ENCODE data around the gene GNB2.

DNA sequence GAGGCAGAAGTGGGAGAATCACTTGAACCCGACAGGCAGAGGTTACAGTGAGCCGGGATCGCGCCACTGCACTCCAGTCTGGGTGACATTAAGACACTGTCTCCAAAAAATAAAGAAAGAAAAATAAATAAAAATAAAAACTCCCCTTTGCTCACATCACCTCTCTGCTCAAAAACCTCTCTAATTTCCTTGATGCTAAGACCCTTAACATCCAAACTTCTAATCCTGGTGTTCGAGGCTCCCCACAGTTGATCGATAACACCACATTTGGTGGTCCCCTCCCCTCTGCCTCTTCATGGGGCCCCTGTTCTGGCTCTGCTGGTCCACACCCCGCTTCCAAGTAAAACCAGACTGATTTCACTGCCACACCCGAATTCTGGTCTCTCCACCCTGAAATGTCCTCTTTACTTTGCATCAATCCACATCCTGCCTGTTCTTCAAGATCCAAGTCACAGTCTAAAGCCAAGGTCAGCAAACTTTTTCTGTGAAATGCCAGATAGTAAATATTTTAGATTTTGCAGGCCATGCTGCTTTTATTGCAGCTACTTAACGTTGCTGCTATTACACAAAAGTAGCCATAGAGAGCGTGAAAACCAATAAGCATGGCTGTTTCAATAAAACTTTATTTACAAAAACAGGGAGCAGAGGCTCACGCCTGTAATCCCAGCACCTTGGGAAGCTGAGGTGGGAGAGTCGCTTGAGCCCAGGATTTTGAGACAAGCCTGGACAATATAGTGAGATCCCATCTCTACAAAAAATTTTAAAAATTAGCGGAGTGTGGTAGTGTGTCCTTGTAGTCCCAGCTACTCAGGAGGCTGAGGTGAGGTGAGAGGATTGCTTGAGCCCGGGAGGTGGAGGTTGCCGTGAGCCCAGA, 49.4 kb upstream of the GNB2 start:
- TF ChIP-seq, protein P1, sequence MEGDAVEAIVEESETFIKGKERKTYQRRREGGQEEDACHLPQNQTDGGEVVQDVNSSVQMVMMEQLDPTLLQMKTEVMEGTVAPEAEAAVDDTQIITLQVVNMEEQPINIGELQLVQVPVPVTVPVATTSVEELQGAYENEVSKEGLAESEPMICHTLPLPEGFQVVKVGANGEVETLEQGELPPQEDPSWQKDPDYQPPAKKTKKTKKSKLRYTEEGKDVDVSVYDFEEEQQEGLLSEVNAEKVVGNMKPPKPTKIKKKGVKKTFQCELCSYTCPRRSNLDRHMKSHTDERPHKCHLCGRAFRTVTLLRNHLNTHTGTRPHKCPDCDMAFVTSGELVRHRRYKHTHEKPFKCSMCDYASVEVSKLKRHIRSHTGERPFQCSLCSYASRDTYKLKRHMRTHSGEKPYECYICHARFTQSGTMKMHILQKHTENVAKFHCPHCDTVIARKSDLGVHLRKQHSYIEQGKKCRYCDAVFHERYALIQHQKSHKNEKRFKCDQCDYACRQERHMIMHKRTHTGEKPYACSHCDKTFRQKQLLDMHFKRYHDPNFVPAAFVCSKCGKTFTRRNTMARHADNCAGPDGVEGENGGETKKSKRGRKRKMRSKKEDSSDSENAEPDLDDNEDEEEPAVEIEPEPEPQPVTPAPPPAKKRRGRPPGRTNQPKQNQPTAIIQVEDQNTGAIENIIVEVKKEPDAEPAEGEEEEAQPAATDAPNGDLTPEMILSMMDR (IDR thresholded peaks at IDR 0.05) = no peak
- no peak for TF ChIP-seq POLR2A (IDR thresholded peaks at IDR 0.05)

Measured in testis (tissue), 2 donors.